ENCODE results near the gene PITX2.

Gene PITX2

DNA sequence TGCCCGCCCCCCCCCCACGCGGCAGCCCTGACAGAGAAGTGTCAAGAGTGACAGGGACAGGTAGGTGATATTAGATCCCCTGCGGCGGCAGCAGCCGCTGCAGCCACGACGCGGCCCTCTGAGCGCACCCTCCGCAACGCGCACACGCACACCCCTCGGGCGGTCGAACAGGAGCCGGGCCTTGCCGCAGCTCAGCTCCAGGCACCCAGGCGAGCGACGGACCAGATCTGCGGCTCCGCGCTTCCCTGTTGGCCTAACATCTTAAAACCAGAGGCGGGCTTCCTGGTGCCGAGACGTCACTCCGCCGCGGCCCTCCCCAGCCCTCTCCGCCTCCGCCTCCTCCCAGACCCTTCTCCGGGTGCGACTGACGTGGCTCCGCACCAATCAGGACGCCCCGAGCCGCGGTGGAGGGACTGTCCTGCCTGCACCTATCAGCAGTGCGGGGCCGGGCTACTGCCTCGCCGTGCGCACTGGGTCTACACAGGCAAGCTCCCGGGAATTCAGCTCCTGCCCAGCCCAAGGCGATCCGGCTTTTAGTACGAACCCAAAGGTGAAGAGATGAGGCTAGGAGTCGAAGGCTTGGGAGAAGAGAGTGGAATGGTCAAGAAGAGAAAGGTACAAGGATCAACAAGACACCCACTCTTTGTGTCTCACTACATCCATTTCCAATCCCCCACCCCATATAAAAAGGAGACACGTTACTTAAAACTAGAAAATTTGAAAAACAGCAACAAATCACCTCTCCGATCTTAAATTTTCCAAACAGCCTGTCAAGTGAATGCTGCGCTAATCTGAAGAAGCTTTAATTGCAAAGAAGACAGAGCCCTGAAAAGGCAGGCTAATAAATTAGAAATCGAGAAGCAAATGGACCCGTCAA, at the start of gene PITX2:
PITX2 (minus strand) TSS at position 237 of the 877 bp plus-strand sequence. CDS start 617 bp downstream, outside the sequence.
- no peak for DNase-seq (ENCODE audit: low read depth in 2 of 2, low spot score in 1 of 2)

DNA sequence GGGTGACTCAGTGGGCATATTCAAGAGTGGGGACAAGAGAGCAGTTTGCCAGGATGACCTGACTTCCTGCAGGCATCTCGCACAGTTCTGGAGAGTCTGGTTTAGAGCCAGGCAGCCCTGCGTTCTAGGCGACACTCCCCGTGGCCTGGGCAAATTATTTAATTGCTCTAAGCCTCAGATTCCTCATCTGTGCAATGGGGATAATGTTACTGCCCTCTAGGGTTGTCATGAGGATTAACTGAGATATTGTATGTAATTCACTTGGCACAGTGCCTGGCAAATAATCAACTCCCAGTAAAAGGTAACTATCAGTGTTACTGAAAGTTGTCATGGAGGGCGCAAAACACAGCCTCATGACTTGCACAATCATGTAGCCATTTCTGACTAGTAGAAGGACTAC, 48.8 kb upstream of the PITX2 start:
- no peak for DNase-seq (ENCODE audit: low read depth in 2 of 2, low spot score in 1 of 2)

DNA sequence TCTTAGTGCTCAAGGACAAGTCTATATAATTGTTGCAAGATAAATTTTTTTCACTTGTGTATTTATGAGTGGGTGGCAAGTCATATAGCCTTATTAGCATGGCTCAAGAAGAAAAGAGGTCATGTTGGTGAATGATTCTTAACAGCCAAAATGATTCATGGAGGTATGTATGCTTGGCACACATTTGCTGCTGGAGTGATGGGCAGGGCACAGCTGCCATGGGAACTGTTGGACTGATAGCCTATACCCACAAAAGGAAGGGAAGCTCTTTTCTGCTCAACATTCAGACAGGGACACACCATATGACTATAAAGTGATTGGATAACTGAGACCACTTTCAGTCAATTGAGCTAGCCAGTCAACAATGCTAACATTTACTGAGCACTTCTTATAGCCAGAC, 46.8 kb upstream of the PITX2 start:
- no peak for DNase-seq (ENCODE audit: low read depth in 2 of 2, low spot score in 1 of 2)

DNA sequence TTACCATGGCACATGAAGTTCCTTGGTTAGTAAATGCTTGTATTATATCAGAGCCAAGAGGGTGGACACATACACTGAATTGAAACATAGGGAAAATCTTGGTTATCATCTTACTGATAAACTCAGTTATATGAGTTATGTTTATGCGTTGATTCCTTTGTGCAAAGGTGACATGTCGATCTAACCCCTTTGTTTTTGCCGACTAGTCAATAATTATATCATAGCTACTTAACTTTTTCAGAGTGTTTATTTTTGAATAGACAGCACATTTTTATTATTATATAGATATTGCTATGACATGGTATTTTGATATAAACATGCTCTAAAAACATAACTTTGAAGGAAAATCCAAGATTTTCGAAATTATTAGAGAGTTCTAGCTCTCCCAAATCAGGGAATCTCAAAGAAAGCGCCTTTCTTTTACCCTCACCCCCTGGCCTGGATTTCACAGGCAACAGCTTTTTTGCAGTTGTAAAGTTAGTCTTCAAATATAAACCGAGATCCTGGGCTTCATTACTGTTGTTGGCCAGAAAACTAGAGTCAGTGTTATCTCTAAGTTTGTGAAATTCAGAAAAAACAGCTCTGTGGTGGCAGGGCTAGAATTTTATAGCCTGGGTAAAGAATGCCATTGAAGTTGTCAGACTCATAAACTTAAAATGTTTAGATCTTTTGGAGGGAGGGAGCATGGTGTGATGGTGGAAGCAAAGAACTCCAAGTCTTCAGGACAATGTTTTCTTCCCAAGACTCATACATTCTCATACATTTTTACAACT, 45.8 kb upstream of the PITX2 start:
- no peak for DNase-seq (ENCODE audit: low read depth in 2 of 2, low spot score in 1 of 2)

DNA sequence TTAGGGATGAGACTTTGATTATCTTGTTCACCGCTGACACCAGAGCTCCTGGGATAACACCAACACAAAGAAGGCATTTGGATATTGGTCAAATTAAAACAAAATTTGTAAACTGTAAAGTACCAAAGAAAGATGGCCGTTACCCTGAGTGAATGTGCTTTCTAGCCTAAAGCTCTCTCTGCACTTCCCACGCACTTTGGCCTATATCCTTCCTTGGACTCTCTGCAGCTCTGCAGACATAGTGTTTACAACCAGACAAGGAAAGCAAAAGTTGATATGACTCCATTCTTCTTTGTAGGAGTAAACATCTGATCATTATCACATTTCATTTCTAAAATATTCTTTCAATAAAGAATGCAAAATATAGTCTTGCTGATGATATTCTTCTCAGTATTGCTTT, 44.8 kb upstream of the PITX2 start:
- no peak for DNase-seq (ENCODE audit: low read depth in 2 of 2, low spot score in 1 of 2)

DNA sequence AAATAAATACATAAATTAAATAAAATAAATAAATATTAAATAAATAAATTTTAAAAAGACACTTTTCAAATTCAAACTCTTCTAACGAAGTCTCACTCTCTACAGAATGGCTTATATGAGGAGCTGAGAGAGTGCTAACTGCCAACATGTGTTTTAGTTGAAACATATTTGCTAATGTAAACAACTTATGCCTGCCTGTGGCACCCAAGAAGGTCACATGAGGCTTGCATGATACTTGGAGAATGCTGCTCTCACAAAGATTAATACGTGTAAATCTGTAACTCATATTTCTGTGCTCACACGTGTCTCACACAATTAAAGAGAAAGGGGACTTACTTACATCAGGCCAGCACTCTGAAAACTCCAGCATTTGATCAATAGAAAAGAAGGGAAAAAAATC, 43.2 kb upstream of the PITX2 start:
- no peak for DNase-seq (ENCODE audit: low read depth in 2 of 2, low spot score in 1 of 2)

DNA sequence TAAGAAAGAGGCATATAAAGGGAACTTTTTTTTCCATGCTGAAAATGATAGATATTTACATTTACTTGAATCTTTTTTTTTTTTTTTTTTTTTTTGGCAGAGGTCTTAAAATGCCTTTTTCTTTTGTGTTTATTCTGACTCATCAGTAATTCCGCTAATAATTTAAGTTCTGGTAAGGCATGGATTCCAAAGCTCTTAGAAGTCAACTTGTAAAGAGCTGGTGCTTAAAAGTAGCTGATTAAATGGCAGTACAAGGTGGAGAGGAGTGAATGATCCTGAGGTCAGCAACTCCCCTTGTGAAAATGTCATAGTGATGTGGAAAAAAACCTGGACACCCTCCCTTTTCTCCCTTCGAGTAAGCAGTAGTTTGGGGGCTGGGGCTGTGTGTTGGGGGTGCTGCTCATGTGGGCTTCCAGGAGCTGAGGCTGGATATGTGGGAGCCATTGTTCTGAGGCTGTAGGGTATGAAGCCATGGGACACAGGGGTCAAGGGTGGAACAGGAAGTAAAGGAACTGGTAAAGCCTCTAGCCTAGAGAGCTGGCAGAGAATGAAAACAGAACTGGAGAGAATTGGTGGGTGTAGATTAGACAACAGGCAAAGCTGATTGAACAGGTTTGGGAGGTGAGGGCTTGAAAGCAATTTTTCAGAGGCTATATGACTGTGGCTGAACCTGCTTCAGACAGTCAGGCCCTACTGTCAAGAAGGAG, 41.0 kb upstream of the PITX2 start:
- no peak for DNase-seq (ENCODE audit: low read depth in 2 of 2, low spot score in 1 of 2)

DNA sequence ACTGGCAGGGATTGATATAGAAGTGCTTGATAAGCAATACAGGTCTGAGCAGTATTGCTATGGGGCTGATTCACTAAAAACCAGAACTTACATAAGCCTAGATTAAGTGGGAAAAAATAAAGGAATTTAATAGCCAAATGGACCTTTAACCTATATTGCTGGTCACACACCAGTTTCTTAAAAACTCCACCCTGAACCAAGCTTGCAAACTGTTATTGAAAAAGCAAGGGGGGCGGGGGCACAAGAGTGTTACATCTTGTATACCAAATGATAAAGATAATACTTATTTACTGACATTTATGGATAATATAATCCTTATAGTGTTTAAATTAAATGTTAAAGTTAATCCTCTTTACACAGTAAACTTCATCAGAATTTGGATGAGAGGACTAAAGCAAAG, 40.3 kb upstream of the PITX2 start:
- no peak for DNase-seq (ENCODE audit: low read depth in 2 of 2, low spot score in 1 of 2)

DNA sequence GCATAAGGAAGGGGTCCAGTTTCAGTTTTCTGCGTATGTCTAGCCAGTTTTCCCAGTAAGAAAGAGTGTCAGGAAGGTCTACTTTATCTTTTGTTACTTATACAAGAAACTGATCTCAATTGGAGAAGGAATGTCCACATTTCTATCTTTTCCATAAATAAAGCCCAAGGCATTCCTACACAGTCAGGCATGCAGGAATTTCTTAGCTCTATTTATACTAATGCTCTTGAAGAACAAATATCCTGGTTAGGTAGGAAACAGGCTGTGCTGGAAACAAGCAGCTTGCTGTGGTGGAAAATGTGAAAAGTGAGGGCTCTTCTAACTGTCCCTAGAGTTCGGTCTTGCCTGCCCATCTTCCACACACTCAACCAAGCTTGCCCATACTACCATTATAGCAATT, 37.9 kb upstream of the PITX2 start:
- no peak for DNase-seq (ENCODE audit: low read depth in 2 of 2, low spot score in 1 of 2)

DNA sequence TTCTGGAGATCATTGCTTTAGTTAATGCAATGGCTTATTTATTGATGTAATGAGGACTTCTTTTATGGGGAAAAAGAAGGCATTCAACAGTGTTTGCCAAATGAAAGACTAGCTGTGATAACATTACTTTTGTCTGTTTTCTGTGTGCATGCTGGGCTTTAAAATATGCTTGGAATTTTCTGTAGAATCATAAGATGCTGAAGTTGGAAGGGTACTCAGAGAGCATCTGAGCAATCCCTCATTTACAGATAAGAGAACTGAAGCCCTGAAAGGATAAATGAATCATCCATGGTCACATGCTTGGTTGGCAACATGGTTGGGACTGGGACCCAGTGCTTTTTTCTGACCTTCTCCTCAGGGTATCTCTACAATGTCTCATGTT, 31.4 kb upstream of the PITX2 start:
- no peak for DNase-seq (ENCODE audit: low read depth in 2 of 2, low spot score in 1 of 2)

DNA sequence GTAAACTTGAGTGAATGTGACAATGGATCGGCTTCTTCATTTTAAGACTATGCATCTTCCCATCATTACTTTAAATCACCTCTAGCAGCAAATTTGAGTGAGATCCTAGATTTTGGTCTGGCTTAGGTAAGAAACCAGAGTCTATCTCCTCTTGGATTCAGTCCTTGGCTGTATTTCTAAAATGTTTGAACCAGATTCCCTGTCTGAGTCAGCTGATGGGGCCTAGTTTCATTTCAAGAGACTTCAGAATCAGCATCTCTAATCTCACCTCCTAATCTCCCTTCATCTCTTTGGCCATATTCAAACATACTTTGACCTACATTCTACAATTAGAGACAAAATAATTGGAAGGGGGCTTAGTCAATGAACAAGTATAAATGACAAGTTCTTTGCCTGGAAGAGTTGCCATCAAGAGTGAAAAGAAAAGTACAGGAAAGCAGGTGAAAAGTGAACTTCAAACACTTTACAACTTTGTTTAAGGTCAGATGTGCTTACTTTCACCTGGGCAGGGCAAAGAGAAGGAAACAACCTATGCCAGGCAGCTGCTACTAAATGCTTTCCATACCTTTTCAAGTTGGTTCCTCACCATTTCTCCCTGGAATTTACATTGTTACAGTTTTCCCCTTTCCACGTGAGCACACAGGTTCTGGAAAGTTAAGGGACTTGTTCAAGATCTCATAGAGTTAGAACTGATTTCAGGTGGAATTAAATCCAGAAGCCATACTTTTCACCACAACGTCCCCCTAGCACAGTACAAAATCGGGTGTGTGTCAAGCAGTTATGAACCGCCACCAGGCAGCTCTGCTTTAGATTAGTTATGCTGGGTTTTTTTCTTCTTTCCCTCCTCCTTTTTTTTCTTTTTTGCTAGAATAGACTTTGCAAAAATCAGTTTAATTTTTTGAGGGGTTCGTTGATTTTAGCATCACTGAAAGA, 30.7 kb upstream of the PITX2 start:
- no peak for DNase-seq (ENCODE audit: low read depth in 2 of 2, low spot score in 1 of 2)

DNA sequence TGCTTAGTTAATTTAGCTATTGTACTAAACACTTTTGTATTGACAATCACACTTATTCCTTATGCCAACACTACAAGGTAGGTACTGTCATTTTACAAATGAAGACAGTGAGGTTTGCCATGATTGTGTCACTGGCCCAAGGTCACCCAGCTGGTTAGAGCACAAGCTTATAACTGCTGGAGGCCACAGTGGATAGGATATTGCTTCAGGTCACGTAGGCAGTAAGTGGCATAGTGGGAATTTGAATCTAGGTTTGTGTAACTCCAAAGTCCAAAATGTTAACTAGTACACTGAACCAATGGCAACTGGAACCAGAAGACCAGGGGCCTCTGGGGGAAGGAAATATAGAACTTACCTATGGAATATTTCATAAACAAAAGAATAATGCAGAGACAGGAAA, 21.1 kb upstream of the PITX2 start:
- no peak for DNase-seq (ENCODE audit: low read depth in 2 of 2, low spot score in 1 of 2)

DNA sequence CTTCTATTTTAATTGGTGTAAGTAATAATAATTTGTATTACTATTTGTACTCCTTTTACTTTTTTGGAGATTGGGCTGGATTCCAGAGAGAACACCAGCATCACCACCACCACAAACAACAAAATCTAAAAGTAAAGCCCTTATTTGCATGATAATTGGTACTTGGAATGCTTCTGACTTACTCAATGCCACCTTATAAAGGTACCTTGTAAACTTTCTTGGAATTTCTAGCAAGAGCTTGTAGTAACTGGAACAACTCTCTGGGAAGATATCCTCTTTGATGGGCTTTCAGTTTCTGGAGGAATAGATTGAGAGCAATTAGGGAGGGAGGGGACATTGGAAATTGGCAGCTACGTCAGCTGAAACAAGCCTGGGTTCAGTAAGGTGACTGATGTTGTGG, 20.2 kb upstream of the PITX2 start:
- DNase-seq (ENCODE audit: low read depth in 2 of 2, low spot score in 1 of 2), result no peak

DNA sequence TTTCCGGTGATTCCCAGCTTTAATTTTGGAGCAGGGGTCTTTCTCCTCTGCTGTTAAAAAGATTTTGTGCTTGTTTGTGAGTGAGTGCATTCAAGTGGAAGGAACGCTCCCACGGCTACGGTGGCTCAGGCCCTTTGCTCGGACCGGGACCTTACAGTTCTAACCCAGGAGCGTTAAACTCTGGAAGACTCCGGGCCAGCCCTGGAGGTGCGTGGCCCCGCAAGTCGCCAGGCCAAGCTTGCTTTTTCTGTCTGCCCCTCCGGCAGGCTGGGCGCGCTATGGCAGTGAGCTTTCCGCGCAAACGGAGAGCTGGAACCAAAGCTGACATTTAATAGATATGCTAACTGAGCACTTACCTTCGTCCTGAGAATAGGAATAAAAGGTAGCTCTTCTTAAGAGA, 18.3 kb upstream of the PITX2 start:
- no peak for DNase-seq (ENCODE audit: low read depth in 2 of 2, low spot score in 1 of 2)

DNA sequence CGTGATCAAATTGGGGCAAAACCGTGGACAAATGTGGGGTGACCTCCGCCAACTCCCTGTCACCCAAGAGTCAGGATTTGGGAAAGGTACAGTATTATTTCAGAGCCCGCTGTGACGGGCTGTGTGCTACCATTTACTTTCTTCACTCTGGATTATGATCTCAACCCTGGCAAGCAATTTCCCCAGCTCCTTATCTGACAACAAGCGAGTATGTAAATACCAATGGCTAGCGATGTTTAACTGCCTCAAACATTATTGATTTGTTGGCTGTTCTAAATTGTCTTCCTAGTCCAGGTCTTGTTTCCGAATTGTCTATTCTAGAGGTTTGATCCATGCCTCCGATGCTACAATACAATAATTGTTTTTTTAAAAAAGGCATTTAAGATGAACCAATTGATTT, 17.7 kb upstream of the PITX2 start:
- DNase-seq (ENCODE audit: low read depth in 2 of 2, low spot score in 1 of 2), result no peak

DNA sequence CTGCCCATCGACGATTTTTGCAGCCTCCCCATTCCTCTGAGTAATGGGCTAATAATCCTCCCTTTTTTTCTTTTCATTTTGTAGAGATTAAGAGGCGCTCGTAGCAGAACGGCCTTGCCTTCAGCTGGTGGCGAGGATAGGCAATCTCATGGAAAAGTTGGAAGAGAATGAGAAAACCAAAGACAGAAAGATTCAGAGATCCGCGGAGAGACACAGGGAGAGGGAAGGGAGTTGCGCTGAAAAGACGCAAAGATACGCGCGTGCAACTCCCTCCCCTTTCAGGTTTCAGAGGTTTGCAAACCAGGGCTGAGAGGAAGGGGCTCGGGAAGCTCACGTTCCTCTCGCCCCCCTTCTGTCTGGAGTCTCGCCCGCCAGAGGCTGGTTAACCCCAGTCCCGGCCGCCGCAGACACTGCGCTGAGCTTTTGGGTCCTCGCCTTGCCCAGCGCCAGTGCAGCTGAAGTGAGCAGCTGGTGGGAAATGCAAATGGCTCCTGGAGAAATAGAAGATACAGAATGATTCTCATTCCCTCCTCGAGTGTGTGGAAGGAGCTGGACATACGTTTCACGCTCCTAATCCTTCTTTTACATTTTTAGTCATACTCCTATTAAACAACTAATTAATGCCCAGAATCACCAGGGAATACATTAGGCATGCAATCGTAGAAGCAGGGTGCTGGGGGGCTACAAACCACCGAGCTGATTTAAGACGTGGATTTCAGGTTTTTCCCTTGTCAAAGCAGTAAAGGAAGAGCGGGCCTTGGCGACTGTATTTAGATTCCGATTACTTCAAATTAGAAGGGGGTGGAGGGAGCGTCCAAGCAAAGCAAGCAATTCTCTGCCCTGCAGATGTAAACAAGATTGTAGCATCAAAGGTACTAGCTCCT, 16.6 kb upstream of the PITX2 start:
- DNase-seq (ENCODE audit: low read depth in 2 of 2, low spot score in 1 of 2), result no peak

DNA sequence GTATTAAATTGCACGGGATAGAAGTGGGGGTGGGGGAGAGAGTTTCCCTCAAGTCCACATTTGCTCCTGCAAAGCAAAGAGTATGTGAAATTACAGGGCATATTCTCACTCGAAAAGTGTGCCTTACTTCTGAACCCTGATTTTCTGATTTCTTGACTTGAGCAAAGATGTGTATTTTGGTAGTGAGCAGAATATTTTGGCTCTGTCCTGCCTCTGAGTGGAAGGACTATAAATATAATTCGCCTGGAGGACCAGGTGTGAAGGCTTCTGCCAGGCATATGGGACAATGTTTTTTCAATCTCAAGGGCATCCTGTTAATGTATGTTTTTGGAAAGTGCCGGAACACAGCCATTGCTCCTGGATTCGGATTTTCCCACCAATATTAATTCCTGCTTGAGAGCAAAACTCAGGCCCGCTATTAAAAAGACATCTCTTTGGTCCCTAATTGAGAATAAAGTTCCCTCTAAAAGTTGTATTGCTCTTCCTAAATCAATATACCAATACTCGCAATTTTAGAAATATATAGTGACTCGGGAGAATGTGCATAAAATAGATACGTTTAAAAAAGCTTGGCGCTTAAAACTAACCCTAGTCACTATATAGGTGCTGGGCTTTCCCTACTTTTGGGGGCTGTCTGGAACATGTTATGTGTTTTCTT, 15.3 kb upstream of the PITX2 start:
- DNase-seq (ENCODE audit: low read depth in 2 of 2, low spot score in 1 of 2), result no peak

DNA sequence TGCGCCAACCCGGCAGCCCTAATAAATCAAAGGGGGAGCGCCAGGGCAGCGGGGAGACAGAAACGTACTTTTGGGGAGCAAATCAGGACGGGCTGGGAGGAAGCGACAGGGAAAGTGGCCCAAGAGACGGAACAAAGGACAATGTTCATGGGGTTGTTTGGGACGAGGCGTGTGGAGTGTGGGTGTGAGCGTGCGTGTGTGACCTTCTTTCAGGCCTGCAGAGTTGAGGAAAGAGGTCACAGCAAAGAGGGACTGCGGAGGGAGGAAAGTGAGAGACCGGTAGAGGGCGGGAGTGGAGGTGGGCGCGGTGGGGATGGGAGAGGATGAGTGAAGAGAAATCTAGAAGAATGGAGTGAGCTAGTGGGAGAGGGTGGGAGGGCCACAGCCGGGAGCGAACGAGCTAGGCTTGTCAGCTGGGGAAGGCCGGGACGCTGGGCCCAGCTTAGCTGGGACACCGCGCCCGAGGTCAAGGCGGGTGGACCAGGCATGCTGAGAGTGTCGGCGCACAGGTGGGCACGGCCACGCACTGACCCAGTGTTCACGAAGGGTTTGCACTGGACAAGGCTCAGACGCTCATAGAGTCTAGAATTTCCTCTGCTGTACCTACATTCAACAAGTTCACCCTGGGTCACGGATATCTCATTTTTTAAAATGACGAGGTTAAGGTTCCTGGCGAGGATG, 14.7 kb upstream of the PITX2 start:
- no peak for DNase-seq (ENCODE audit: low read depth in 2 of 2, low spot score in 1 of 2)

All from stimulated activated CD8-positive, alpha-beta memory T cell treated with anti-CD3 and anti-CD28 coated beads, Interleukin-4, amount 100 ng/mL, for 4 hours (primary cell).